ENCODE results near the gene ZNF366.
"Not testable (repeated sequence)": the region's sequence is repeated elsewhere in the genome, so short reads cannot be mapped to it uniquely, and the experiment has no call there.

The ZNF366 gene

DNA sequence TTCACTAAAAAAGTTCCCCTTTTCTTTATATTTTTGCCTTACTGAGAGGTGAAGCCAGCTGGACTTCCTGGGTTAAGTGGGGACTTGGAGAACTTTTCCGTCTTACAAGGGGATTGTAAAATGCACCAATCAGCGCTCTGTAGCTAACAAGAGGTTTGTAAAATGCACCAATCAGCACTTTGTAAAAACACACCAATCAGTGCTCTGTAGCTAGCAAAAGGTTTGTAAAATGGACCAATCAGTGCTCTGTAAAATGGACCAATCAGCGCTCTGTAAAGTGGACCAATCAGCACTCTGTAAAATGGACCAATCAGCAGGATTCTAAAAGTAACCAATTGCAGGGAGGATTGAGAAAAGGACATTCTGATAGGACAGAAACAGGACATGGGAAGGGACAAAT is 102.4 kb downstream of the ZNF366 start:
- not testable (repeated sequence) for DNase-seq (ENCODE audit: low spot score)

DNA sequence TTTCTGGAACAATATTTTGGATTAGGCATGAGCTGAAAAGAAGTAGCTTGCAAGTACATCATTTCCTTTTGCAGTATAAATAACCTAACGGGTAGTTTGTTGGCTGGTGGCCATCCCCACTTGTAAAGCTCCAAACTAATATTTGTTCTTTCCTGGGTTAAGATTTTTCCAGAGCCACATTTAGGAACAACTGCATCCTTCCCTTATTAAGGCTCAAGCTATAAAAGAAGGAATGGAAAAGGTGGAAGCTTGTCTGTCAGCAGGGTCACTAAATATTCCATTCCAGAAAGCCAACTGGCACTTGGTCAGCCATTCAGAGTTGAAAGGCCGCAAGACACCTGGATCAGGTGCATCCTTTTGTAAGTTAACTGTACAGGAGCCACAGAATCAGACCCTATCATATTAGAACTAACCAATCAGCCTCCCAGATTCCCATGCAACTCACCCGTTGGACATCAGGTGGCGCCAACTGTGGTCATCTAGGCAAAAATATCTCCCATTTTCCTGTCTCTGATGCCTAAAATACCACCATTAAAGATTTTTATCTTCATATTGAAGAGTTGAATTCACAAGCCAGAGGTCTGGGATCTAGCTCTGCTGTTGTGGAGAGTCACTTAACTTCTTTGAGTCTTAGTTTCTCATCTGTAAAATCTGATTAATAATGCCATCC is 104.1 kb downstream of the ZNF366 start:
- no peak for DNase-seq (ENCODE audit: low spot score)

DNA sequence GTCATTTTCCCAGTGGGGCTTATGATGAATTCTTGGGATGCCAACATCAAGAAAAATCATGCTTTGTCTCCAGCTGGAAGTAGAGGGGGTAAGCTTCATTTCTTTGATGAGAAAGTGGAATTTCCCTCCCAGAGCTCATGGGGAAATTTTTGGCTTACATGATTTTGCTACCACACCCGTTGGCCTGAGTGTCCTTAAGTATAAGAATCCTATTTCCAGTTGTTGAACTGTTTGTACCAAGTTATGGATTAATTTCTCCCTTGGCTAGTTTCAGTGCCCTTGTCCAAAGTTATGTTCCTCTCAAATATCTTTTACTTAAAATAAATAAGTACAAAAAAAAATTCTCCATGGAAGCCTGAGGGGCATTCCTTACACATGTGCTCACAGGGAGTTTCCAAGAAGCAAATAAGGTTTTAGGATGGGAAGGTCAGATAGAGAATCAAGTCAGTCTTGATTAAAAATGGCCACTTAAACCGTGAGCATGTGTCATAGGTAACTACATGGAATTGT is 104.8 kb downstream of the ZNF366 start:
- no peak for DNase-seq (ENCODE audit: low spot score)

DNA sequence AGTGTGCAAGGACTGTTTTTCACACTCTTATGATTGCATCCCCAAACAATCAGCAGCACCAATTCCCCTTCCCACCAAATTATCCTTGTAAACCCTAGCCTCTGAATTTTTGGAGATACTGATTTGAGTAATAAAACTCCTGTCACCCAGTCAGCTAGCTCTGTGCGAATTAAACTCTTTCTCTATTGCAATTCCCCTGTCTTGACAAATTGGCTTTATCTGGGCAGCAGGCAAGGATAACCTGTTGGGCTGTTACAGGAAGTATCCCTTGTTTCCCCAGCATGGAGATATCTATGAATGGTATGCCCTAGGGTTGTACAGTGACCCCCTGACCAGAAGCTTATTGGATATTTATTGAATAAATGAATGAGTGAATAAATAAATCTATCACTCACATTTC is 106.3 kb downstream of the ZNF366 start:
- no peak for DNase-seq (ENCODE audit: low spot score)

DNA sequence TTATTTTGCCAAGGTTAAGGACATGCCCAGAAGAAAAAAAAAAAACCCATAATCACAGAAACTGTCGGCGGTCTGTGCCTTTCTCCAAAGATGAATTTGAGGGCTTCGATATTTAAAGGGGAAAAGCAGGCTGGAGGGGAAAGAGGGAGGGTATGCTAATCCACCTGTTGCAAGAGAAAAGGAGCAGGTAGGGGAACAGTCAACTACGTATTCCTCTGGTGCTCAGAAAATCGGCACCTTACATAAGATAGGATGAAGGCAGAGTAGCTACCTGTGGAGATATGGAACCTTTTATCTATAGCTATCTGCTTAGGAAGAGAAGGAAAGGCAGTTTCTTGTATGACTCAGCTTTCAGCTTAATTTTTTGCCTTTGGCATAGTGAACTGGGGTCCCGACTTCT is 109.4 kb downstream of the ZNF366 start:
- DNase-seq (ENCODE audit: low spot score): no peak

DNA sequence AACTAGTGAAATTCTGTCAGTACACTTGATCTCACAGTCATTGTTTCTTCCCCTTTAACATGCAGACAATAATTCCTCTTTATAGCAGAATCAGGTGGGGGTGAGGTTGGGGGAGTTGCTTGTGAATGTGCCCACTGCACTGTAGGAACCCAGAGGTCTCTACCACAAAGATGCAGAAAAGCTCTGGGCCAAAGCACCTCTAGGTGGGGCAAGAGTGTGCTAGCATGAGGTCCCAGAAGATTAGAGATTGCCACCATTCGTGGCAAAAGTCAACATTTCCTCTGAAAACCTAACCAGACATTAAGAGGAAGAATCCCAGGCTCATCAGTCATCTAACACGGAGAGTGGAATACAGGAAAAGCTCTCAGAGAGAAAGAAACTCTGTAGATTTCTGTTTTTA is 112.5 kb downstream of the ZNF366 start:
- DNase-seq (ENCODE audit: low spot score): no peak

DNA sequence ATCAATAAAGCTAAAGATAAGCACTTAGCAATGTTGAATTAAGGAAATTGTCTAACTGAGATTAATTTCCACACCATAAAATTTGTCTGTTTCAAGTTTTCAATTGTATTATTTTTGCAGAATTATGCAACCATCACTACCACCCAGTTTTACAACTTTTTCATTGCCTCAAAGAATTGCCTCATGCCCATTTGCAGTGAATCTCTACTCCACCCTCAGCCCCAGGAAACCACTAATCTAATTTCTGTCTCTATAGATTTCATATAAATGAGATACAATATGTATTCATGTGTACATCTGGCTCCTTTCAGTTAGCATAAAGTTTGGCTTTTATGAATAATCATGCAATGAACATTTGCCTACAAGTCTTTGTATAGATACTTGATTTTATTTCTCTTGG is 114.2 kb downstream of the ZNF366 start:
- DNase-seq (ENCODE audit: low spot score): no peak
